B cell (primary cell): ENCODE data around the gene SOX18. TPM values are rescaled to one million over a fixed set of nuclear protein-coding genes. Genes with fewer than 3 reads are reported as not detected.

Experiments used
- ATAC-seq: fragments of 200-7000 bp; cut with Tn5 transposase; one replicate; pipeline ENCODE4 v1.10.0; 2021; ENCODE audit warnings: low read depth, mild to moderate bottlenecking, moderate number of reproducible peaks, moderate library complexity
- CTCF ChIA-PET: fragments of 350-600 bp; sonication (Branson Sonifier 250); formaldehyde crosslinking; loops from one replicate; lab custom pipeline; 2021; ENCODE audit warnings: antibody characterized with exemption, inconsistent platforms; lab: Charles Lee
- POLR2A ChIA-PET: fragments of 350-600 bp; sonication (Branson Sonifier 250); formaldehyde crosslinking; loops from one replicate; lab custom pipeline; 2021; ENCODE audit warnings: antibody characterized with exemption; lab: Charles Lee
- DNase-seq: peaks from one replicate; pipeline ENCODE4 v3.0.0; 2013
- H2AFZ ChIP-seq: 2 replicates; pipeline ENCODE4 v1.6.1; 2012; ENCODE audit warnings: mild to moderate bottlenecking, low read depth, low read length; ENCODE audit not compliant: insufficient read depth, poor library complexity, severe bottlenecking
- H3K27ac ChIP-seq, 2 donors: 1 replicate in 1 of 2; 2 replicates in 1 of 2; pipeline ENCODE4 v1.5.1; 2012 to 2013; ENCODE audit warnings: low read length in 2 of 2, mild to moderate bottlenecking in 2 of 2, moderate library complexity in 1 of 2
- H3K27me3 ChIP-seq, 4 experiments: fragments of 200-600 bp in 1 of 4; sonication (generic) in 1 of 4; replicated peaks in 1 of 4; 1 replicate in 2 of 4; 2 replicates in 2 of 4; pipeline versions ENCODE4 v1.6.1 to v1.7.0; 2013 to 2016; ENCODE audit warnings: low read length in 3 of 4, mild to moderate bottlenecking in 2 of 4, mixed read lengths in 1 of 4, moderate library complexity in 1 of 4; ENCODE audit not compliant: insufficient read depth in 4 of 4, control insufficient read depth in 3 of 4; ENCODE audit errors: control extremely low read depth in 1 of 4
- H3K36me3 ChIP-seq, 2 experiments: replicated peaks in 1 of 2; 1 replicate in 1 of 2; 2 replicates in 1 of 2; pipeline versions ENCODE4 v1.6.1 to v1.7.1; 2013; ENCODE audit warnings: low read length in 1 of 2; ENCODE audit not compliant: insufficient read depth in 2 of 2, control insufficient read depth in 1 of 2; ENCODE audit errors: control extremely low read depth in 1 of 2, extremely low read depth in 1 of 2
- H3K4me1 ChIP-seq, 2 donors: fragments of 200-600 bp in 1 of 2; sonication (generic) in 1 of 2; 1 replicate in 1 of 2; 2 replicates in 1 of 2; pipeline versions ENCODE4 v1.5.1 to v1.6.1; 2013 to 2017; ENCODE audit warnings: low read length in 2 of 2; ENCODE audit not compliant: control insufficient read depth in 2 of 2, insufficient read depth in 2 of 2
- H3K4me2 ChIP-seq: replicated peaks from 2 replicates; pipeline ENCODE3; 2012; ENCODE audit warnings: mild to moderate bottlenecking, low read depth, low read length; ENCODE audit not compliant: poor library complexity, severe bottlenecking
- H3K4me3 ChIP-seq, 5 experiments: fragments of 200-600 bp in 1 of 5; sonication (generic) in 1 of 5; 1 replicate in 3 of 5; 2 replicates in 2 of 5; pipeline versions ENCODE4 v1.5.1 to v1.7.0; 2011 to 2016; ENCODE audit warnings: low read length in 4 of 5, mild to moderate bottlenecking in 4 of 5, low read depth in 2 of 5, control low read depth in 1 of 5, moderate library complexity in 1 of 5; ENCODE audit not compliant: insufficient read depth in 1 of 5; ENCODE audit errors: control extremely low read depth in 1 of 5, extremely low read depth in 1 of 5
- H3K79me2 ChIP-seq: fragments of 200-600 bp; sonication (generic); one replicate; pipeline ENCODE4 v1.6.0; 2016; ENCODE audit warnings: low read length; ENCODE audit not compliant: control insufficient read depth, insufficient read depth
- H3K9ac ChIP-seq: fragments of 200-600 bp; sonication (generic); 2 replicates; pipeline ENCODE4 v1.6.1; 2017; ENCODE audit warnings: mild to moderate bottlenecking, low read length, moderate library complexity
- H3K9me3 ChIP-seq, 3 donors: one replicate each; pipeline versions ENCODE4 v1.6.1 to v1.7.1; 2013; ENCODE audit warnings: low read length in 2 of 3; ENCODE audit not compliant: control insufficient read depth in 2 of 3, insufficient read depth in 1 of 3; ENCODE audit errors: control extremely low read depth in 1 of 3
- H4K20me1 ChIP-seq: 2 replicates; pipeline ENCODE4 v1.6.0; 2012; ENCODE audit warnings: mild to moderate bottlenecking, low read length; ENCODE audit not compliant: insufficient read depth, control insufficient read depth, poor library complexity, severe bottlenecking
- H3K27ac Mint-ChIP-seq: one replicate; pipeline ENCODE4 v1.8.0; 2021; ENCODE audit warnings: mixed read lengths
- H3K27me3 Mint-ChIP-seq: one replicate; pipeline ENCODE4 v1.8.0; 2021; ENCODE audit warnings: mixed read lengths
- H3K4me1 Mint-ChIP-seq: one replicate; pipeline ENCODE4 v1.8.0; 2021; ENCODE audit warnings: mixed read lengths
- H3K4me3 Mint-ChIP-seq: one replicate; pipeline ENCODE4 v1.8.0; 2021; ENCODE audit warnings: mixed read lengths
- H3K9me3 Mint-ChIP-seq: one replicate; pipeline ENCODE4 v1.8.0; 2022; ENCODE audit warnings: mixed read lengths; ENCODE audit not compliant: insufficient read depth
- EZH2 ChIP-seq: IDR thresholded peaks from 2 replicates; pipeline ENCODE4 v1.6.1; 2012; ENCODE audit warnings: borderline replicate concordance, low read depth, mild to moderate bottlenecking, moderate library complexity, low read length; ENCODE audit not compliant: insufficient read depth, poor library complexity, severe bottlenecking
- WGBS: methylation state at CpG from one replicate; pipeline ENCODE4 v1.1.5; 2013; ENCODE audit warnings: missing lambda C conversion rate; ENCODE audit not compliant: insufficient coverage; 5-methylcytosine and 5-hydroxymethylcytosine counted together
- intact Hi-C: fragments of 100-400 bp; cut with micrococcal nuclease; formaldehyde crosslinking; loops from one replicate; pipeline ENCODE4 v1.10.0; 2022
- polyA plus RNA-seq: library from polyadenylated mRNA; depleted of rRNA; stranded (reverse); fragments of >200 nt; gene quantifications from 2 replicates; pipeline ENCODE4 v1.2.3, GENCODE V29; 2012
- total RNA-seq, 2 donors: library from RNA; stranded (reverse); fragments of 120-200 nt in 1 of 2; gene quantifications; 1 replicate in 1 of 2; 2 replicates in 1 of 2; pipeline versions ENCODE4 v1.2.3 to v1.2.4, GENCODE V29; 2013 to 2022
- TF ChIP-seq, protein P1 (sequence below): fragments of 200-600 bp; IDR thresholded peaks from one replicate; pipeline ENCODE4 v1.8.0; 2022; ENCODE audit warnings: antibody characterized with exemption, mild to moderate bottlenecking

SOX18 gene
- total and polyA plus RNA-seq, 2 donors (not counting 1 experiment from before 2014, with no cell fraction given): not detected

DNA sequence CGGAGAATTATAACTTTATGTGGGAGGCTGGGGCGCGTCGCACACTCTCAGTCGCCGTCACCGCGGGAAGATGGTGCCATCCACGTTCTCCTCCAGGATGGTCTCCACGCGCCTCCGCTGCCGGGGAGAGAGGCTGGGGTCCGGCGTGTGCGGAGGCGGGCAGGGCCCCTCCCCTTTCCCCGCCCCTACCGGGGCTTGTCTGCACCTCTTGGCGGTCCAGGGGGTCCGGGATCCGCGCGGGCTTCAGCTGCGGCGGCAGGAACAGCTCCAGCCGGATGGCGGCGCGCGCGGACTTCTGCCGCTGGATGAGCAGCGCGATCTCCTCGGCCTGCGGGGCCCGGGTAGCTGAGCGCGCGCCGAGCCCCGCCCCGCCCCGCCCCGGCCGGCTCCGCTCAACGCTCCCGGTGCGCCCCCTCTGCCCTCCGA lies 34.0 kb upstream of the SOX18 start:
- DNase-seq (peak; percentile 85), ATAC-seq (peak; percentile 34)
- under 1% methylated on average over 52 of the region's 52 CpGs for WGBS
- Mint-ChIP-seq H3K4me3 (peak overlapping the region; percentile 87), H3K4me1 (peaks cover 39% of the 10 kb centered on the region), H3K27ac (peak overlapping the region; percentile 76), H3K27me3 (peaks cover 5% of the 10 kb centered on the region), H3K9me3 (no peaks in the 10 kb centered on the region)
- peak overlapping the region; percentile 96 for H3K4me2 ChIP-seq
- H2AFZ ChIP-seq: peak overlapping the region; percentile 69
- no peak overlapping the region for H3K27ac ChIP-seq
- peaks cover 40 to 44% of the 10 kb centered on the region in 2 donors for H3K4me1 ChIP-seq
- no peaks in the 10 kb centered on the region for H3K36me3 ChIP-seq
- H3K79me2 ChIP-seq: peaks cover 7% of the 10 kb centered on the region
- intact Hi-C loops: loop anchor here (1.0 to 5.0 kb wide), 4 partner anchors 17 to 101 kb away; partner anchors contain the start of gene PRPF6
- H3K9me3 ChIP-seq: peaks cover 0 to 16% (median 0%) of the 10 kb centered on the region in 3 donors
- H3K4me3 ChIP-seq: peak overlapping the region in 4 of 5 experiments; percentile 32 to 62 (median 56)
- H3K27me3 ChIP-seq: peaks cover 0 to 11% (median 3%) of the 10 kb centered on the region in 4 experiments
- H4K20me1 ChIP-seq: peaks cover 23% of the 10 kb centered on the region
- ChIA-PET CTCF (interaction anchor here (0.7 to 11.8 kb wide), 16 partner anchors 13 to 217 kb away, joined by 3 to 220 read pairs (median 6); partner anchors contain the start of genes NPBWR2, SAMD10 and TCEA2), POLR2A (interaction anchor here (0.7 to 2.7 kb wide), 6 partner anchors 16 to 45 kb away, joined by 3 to 21 read pairs (median 4); partner anchors contain the start of genes NPBWR2 and TCEA2)
- peak overlapping the region; percentile 61 for H3K9ac ChIP-seq
- no peak for TF ChIP-seq EZH2
- TF ChIP-seq, protein P1, sequence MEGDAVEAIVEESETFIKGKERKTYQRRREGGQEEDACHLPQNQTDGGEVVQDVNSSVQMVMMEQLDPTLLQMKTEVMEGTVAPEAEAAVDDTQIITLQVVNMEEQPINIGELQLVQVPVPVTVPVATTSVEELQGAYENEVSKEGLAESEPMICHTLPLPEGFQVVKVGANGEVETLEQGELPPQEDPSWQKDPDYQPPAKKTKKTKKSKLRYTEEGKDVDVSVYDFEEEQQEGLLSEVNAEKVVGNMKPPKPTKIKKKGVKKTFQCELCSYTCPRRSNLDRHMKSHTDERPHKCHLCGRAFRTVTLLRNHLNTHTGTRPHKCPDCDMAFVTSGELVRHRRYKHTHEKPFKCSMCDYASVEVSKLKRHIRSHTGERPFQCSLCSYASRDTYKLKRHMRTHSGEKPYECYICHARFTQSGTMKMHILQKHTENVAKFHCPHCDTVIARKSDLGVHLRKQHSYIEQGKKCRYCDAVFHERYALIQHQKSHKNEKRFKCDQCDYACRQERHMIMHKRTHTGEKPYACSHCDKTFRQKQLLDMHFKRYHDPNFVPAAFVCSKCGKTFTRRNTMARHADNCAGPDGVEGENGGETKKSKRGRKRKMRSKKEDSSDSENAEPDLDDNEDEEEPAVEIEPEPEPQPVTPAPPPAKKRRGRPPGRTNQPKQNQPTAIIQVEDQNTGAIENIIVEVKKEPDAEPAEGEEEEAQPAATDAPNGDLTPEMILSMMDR: peak; percentile 69

DNA sequence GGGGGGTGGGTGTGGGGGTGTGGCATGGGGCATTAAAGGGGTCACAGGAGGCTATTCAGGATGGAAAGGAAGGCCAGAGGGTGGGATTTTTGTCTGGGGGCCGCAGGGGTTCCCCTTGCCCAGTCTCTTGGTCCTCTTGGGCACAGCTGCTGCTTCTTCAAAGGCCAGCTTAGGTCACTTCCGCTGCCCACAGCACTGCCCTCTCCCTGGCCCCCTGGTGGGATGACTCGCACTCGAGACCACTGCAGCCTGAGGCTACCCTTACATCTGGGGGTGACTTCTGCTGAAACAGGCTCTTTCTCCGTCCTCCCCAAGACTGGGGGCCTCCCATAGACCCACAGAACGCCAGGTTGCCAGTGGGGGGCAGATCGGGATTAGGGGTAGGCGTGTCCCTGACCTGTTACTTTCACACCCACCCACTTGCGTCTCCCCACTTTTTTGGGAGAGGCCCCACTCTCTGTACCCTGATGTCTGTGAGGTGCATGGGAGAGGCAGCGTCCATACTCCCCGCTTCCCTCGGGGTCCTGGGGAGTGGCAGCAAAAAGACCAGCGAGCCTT lies 33.5 kb upstream of the SOX18 start:
- Histone ChIP-seq H3K9ac (peak overlapping the region; percentile 61), H3K4me1 (peaks cover 40 to 49% of the 10 kb centered on the region in 2 donors), H3K4me2 (peak overlapping the region; percentile 96), H3K9me3 (peaks cover 0 to 11% (median 0%) of the 10 kb centered on the region in 3 donors), H4K20me1 (peaks cover 23% of the 10 kb centered on the region), H3K79me2 (peaks cover 7% of the 10 kb centered on the region), H3K4me3 (peak overlapping the region in 4 of 5 experiments; percentile 32 to 62 (median 56)), H2AFZ (peak overlapping the region; percentile 69), H3K36me3 (no peaks in the 10 kb centered on the region), H3K27ac (no peak overlapping the region), H3K27me3 (peaks cover 0 to 11% (median 3%) of the 10 kb centered on the region in 4 experiments)
- H3K4me1 Mint-ChIP-seq: peaks cover 40% of the 10 kb centered on the region
- 7% methylated on average over 6 of the region's 13 CpGs for WGBS
- ATAC-seq (no peak), DNase-seq (no peak)
- CTCF ChIA-PET: interaction anchor here (0.6 to 11.8 kb wide), 16 partner anchors 13 to 186 kb away, joined by 3 to 220 read pairs (median 8); partner anchors contain the start of genes NPBWR2, SAMD10 and TCEA2
- no peaks in the 10 kb centered on the region for H3K9me3 Mint-ChIP-seq
- no peak for TF ChIP-seq EZH2
- H3K27ac Mint-ChIP-seq: peak overlapping the region; percentile 76
- peaks cover 5% of the 10 kb centered on the region for H3K27me3 Mint-ChIP-seq
- POLR2A ChIA-PET: interaction anchor here (0.9 to 2.7 kb wide), 4 partner anchors 17 to 44 kb away, joined by 3 to 21 read pairs (median 3); partner anchors contain the start of genes NPBWR2 and TCEA2
- H3K4me3 Mint-ChIP-seq: peak overlapping the region; percentile 87
- intact Hi-C loops: loop anchor here (1.0 to 5.0 kb wide), 4 partner anchors 17 to 101 kb away; partner anchors contain the start of gene PRPF6
